KBM-7 (cell line): ENCODE results near the gene ERO1A.

ENCODE experiments used
- DNase-seq: peaks from one replicate; pipeline ENCODE4 v3.0.0-alpha.2; 2015
- in situ Hi-C: fragments of 300-500 bp; cut with MboI; formaldehyde crosslinking; loops from 2 replicates; pipeline ENCODE4 v1.14.3; 2020; ENCODE audit warnings: low sequenced_read_pairs, low pct_unique_long_range_greater_than_20kb, mixed read lengths

Gene ERO1A

GRCh38 chr14:52701223-52701622 lies 5.9 kb upstream of the ERO1A start:
- no peak for DNase-seq
- in situ Hi-C loops = no loop called here

DNA sequence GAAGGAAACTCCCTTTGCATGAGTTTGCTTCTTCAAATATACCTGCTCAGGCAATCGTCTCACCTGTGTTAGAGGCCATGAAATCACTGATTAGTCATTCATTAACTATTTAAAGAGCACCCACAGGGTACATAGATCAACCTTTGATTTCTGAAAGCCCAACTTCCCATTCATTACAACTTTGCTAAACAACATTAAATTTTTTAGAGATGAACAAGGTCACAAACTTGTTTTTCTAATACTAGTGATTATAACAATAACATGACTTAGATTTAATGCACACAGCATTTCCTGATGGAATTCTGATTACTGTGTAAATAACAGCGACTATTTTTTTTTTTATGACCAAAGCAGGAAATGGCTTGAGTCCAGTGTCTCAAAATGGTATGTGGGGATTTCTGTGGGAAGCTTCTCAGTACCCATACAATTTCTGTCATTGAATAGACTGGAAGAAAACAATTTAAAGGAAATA lies 5.4 kb upstream of the ERO1A start:
- no peak for DNase-seq
- in situ Hi-C loops = no loop called here

DNA sequence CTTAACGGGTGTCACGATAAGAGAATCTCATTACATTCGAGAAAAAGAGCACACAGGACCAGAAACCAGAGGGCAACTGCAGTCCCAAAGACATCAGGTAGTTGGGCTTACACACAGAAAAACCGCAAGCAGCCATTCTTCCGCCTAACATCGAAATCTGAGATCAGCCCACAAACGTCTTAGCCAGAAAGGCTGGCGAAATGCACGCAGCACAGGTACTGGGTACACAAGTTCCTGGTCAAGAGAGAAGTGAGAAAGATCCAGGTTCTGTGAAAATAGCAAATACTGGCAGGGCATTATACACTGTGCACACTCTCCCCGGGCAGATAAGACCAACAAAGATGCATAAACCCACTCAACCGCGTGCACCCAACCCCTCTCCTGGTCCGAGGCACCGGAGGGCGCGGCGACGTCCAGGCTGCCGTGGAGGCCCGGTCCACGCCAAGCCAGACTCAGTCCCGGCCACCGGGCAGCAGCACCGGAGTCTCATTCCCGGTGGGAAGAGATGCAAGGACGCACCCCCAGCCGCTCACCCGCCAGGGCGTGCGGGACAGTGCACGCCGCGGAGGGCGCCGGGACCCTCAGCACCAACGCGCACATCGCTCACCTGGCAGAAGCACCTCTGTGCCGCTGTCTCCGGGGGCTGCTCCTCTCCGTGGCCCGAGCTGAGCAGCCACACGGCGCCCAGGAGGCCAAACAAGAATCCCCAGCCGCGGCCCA lies 437 bp downstream of the ERO1A start:
- peak; percentile 75 for DNase-seq
- in situ Hi-C loops = no loop called here

- in situ Hi-C loops = no loop called here
- DNase-seq = no peak
These were observed 1.8 kb downstream of the ERO1A start for GRCh38 chr14:52693532-52693931.

DNA sequence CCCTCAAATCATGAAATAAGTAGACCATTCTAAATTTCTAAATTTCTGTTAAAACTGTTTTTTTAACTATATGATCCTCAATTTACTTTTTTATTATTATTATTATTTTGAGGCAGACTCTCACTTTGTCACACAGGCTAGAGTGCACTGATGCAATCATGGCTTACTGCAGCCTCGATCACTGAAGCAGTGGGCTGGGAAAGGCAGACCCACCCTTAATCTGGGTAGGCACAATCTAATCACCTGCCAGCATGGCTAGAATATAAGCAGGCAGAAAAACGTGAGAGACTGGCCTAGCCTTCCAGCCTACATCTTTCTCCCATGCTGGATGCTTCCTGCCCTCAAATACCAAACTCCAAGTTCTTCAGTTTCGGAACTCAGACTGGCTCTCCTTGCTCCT lies 2.3 kb downstream of the ERO1A start:
- in situ Hi-C loops = no loop called here
- no peak for DNase-seq

- in situ Hi-C loops = no loop called here
- peak; percentile 67 for DNase-seq
These were observed 3.0 kb downstream of the ERO1A start for GRCh38 chr14:52692248-52692962.

- no peak for DNase-seq
- in situ Hi-C loops = no loop called here
These were observed 4.2 kb downstream of the ERO1A start for GRCh38 chr14:52690983-52691760.

DNA sequence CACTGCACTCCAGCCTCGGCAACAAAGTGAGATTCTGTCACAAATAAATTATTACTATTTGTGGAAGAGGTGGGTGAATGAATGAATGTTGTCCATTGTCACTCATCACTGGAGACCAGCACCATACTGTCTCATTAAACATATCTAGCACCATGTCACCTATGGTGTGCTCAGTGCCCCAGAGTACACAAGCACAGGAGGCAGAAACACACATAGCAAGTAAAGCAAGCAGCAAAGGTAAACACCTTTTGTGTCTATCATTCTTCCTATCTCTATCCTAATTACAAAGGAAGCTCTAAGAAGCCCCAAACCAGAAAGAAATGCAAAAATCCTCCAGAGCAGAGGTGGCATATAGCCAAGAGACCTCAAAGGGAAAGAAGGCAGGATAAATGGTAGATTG lies 9.2 kb downstream of the ERO1A start:
- in situ Hi-C loops = no loop called here
- no peak for DNase-seq

GRCh38 chr14:52683985-52684520 lies 11.3 kb downstream of the ERO1A start:
- in situ Hi-C loops = no loop called here
- no peak for DNase-seq

DNA sequence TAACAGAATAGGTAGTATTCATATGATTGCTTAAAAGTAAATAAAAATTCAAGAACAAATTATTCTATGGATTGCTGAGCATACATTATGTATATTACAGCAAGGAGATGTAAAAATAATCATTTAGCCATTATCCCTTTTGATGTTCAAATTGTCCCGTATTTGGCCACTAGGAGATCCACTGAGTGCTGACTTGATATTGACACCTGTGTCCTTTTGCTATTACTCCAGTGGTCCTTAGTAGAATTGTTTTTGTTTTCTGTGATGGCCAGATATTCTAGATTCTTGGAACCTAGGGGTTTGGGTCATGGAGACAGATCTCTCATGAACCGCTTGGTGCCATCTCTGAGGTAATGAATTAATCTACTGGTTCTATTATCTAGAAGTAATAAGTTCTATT lies 16.8 kb downstream of the ERO1A start:
- in situ Hi-C loops = no loop called here
- DNase-seq = peak; percentile 24

DNA sequence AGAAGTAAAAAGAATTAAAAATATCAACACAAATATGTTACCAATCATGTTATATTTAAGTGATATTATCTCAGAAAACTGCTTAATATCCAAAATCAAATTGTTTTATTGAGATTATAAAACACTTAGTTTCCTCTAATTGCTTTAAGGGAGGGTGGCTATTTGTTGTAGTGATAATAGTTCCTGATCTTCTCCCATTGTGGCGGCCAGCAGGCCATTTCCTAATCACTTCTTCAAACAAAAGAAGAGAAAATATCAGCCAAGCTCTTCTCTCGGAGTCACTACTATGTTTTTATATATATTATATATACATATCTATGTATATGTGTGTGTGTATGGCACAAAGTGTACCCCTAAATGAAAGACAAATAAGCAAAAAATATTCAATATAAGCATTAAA lies 31.5 kb downstream of the ERO1A start:
- in situ Hi-C loops = no loop called here
- DNase-seq = no peak

GRCh38 chr14:52661314-52661713 lies 34.0 kb downstream of the ERO1A start:
- in situ Hi-C loops = no loop called here
- no peak for DNase-seq

DNA sequence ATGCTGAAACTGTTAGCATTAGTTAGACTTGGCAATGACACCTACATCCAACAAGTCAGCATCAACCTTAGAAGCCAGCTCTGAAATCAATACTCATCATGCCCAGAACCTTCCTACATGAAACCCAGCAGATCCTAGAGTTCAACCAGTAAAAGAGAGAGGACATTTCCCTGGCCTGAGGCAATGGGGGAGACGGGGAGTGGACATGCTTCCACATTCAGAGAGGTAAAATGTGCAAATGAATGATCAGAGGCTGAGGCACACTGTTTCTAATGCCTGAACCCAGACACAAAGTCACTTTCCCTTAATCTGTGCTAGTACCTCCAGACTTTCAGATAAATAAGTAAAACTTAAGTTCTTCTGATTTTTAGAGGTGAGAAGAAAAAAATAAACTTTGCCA lies 34.5 kb downstream of the ERO1A start:
- in situ Hi-C loops = no loop called here
- DNase-seq = no peak

GRCh38 chr14:52660325-52660724 lies 35.0 kb downstream of the ERO1A start:
- in situ Hi-C loops = no loop called here

GRCh38 chr14:52656905-52657304 lies 38.5 kb downstream of the ERO1A start:
- no peak for DNase-seq
- in situ Hi-C loops = no loop called here

More at GRCh38 chr14:52660325-52660724, 35.0 kb downstream of the ERO1A start:
- no peak for DNase-seq

GRCh38 chr14:52650774-52651173 lies 44.6 kb downstream of the ERO1A start:
- in situ Hi-C loops = no loop called here

GRCh38 chr14:52649511-52649910 lies 45.8 kb downstream of the ERO1A start:
- no peak for DNase-seq
- in situ Hi-C loops = no loop called here

More at GRCh38 chr14:52650774-52651173, 44.6 kb downstream of the ERO1A start:
- no peak for DNase-seq

- DNase-seq = no peak
- in situ Hi-C loops = no loop called here
These were observed 53.6 kb downstream of the ERO1A start for GRCh38 chr14:52641745-52642144.

DNA sequence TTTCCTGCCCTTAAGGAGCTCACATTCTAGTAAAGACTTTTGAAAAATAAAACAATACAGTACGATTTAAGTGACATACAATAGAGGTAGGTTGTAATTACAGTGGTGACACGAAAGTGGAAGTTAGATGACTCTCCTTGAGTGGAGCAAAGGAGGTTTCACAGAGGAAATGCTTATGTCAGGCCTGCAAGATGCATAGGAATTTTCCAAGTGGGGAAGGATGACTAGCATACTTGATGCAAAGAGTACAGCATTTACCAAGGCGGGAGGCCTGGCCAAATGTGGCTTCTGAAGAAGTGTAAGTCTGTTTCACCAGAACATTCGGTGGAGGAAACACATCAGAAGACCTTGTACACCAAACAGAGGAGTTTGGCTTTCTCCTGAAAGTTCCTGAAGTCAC lies 55.2 kb downstream of the ERO1A start:
- DNase-seq = no peak
- in situ Hi-C loops = no loop called here

DNA sequence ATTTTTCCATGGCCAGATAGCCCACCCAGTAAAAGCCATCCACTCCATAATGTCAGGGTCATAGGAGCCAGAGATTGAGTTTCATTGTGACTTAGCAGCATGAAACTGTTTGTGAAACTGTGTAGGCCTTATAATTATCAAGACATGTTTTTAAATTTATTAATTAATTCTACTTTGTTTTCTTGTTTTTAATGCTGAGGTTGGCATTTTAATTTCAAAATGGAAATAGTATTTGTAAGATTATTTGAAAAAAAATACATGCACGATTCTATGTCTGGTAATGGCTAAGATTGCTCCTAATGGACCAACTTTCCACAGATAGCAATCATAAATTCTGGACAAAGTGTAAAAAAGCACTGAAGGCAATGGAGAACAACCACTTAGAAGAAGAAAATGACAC lies 75.7 kb downstream of the ERO1A start:
- DNase-seq = no peak
- in situ Hi-C loops = no loop called here
